IPS-NIHi7 (cell line): Measurements from ENCODE around the gene HOXC12.
A peak's percentile ranks its signal among the peaks of the same experiment; 100 is the strongest.

ENCODE experiments used
- DNase-seq: peaks from one replicate; pipeline ENCODE4 v3.0.0; 2012; ENCODE audit warnings: mixed read lengths; ENCODE audit errors: extremely low spot score

HOXC12 gene

GRCh38 chr12:53983950-53984572 is 29.4 kb downstream of the HOXC12 start:
- DNase-seq, result no peak

GRCh38 chr12:53984901-53985691 is 30.4 kb downstream of the HOXC12 start, which contains the start of gene HOXC10:
TSS of gene HOXC10 (plus strand) at chr12:53985146. CDS start at chr12:53985260, 114 bp downstream.
- peak; percentile 88 for DNase-seq

GRCh38 chr12:53985692-53985993 is 30.9 kb downstream of the HOXC12 start:
- DNase-seq, result no peak

- DNase-seq, result no peak
These were observed 31.4 kb downstream of the HOXC12 start for GRCh38 chr12:53985994-53986685.

- DNase-seq, result no peak
These were observed 32.2 kb downstream of the HOXC12 start for GRCh38 chr12:53986686-53987483.

- no peak for DNase-seq
These were observed 33.1 kb downstream of the HOXC12 start for GRCh38 chr12:53987787-53988230.

- DNase-seq, result no peak
These were observed 34.0 kb downstream of the HOXC12 start for GRCh38 chr12:53988541-53989226.

- DNase-seq, result no peak
These were observed 34.8 kb downstream of the HOXC12 start for GRCh38 chr12:53989227-53990113.

- no peak for DNase-seq
These were observed 35.8 kb downstream of the HOXC12 start for GRCh38 chr12:53990311-53991076.

GRCh38 chr12:53991077-53991460 is 36.4 kb downstream of the HOXC12 start:
- DNase-seq, result no peak

- no peak for DNase-seq
These were observed 37.7 kb downstream of the HOXC12 start for GRCh38 chr12:53992377-53992889.

- no peak for DNase-seq
These were observed 38.7 kb downstream of the HOXC12 start for GRCh38 chr12:53993162-53994008.

- DNase-seq, result no peak
These were observed 39.2 kb downstream of the HOXC12 start for GRCh38 chr12:53994009-53994263.

GRCh38 chr12:53994264-53995001 is 39.7 kb downstream of the HOXC12 start:
- DNase-seq, result no peak

GRCh38 chr12:53995002-53995377 is 40.3 kb downstream of the HOXC12 start:
- no peak for DNase-seq

- DNase-seq, result no peak
These were observed 40.9 kb downstream of the HOXC12 start for GRCh38 chr12:53995378-53996239.
